Measurements from ENCODE around the gene CCBE1.

The CCBE1 gene

GRCh38 chr18:59484131-59484530 is 213.1 kb downstream of the CCBE1 start:
- H3K36me3 Mint-ChIP-seq (ENCODE audit: low read depth): no peaks in the 10 kb centered on the region
- H3K4me1 Mint-ChIP-seq (ENCODE audit: low read depth): no peaks in the 10 kb centered on the region
- no peak overlapping the region for H3K4me3 Mint-ChIP-seq
- no peaks in the 10 kb centered on the region for H3K27me3 Mint-ChIP-seq
- no peak overlapping the region for H3K27ac Mint-ChIP-seq
- intact Hi-C loops (cut with micrococcal nuclease): no loop called here
- H3K9me3 Mint-ChIP-seq: no peaks in the 10 kb centered on the region

- intact Hi-C loops (cut with micrococcal nuclease): no loop called here
- Mint-ChIP-seq H3K4me3 (no peak overlapping the region), H3K27me3 (no peaks in the 10 kb centered on the region), H3K4me1 (ENCODE audit: low read depth) (no peaks in the 10 kb centered on the region), H3K36me3 (ENCODE audit: low read depth) (no peaks in the 10 kb centered on the region), H3K27ac (no peak overlapping the region), H3K9me3 (no peaks in the 10 kb centered on the region)
These were observed 215.8 kb downstream of the CCBE1 start for GRCh38 chr18:59481436-59481835.

- Mint-ChIP-seq H3K4me1 (ENCODE audit: low read depth) (no peaks in the 10 kb centered on the region), H3K27me3 (no peaks in the 10 kb centered on the region), H3K4me3 (no peak overlapping the region), H3K36me3 (ENCODE audit: low read depth) (no peaks in the 10 kb centered on the region), H3K9me3 (no peaks in the 10 kb centered on the region), H3K27ac (no peak overlapping the region)
- intact Hi-C loops (cut with micrococcal nuclease): no loop called here
These were observed 217.4 kb downstream of the CCBE1 start for GRCh38 chr18:59479776-59480175.

- no peak overlapping the region for H3K27ac Mint-ChIP-seq
- no peaks in the 10 kb centered on the region for H3K27me3 Mint-ChIP-seq
- no peaks in the 10 kb centered on the region for H3K9me3 Mint-ChIP-seq
- H3K4me3 Mint-ChIP-seq: no peak overlapping the region
- H3K36me3 Mint-ChIP-seq (ENCODE audit: low read depth): no peaks in the 10 kb centered on the region
- intact Hi-C loops (cut with micrococcal nuclease): no loop called here
- H3K4me1 Mint-ChIP-seq (ENCODE audit: low read depth): no peaks in the 10 kb centered on the region
These were observed 218.6 kb downstream of the CCBE1 start for GRCh38 chr18:59478591-59478990.

GRCh38 chr18:59477849-59478248 is 219.4 kb downstream of the CCBE1 start:
- intact Hi-C loops (cut with micrococcal nuclease): no loop called here
- no peaks in the 10 kb centered on the region for H3K36me3 Mint-ChIP-seq (ENCODE audit: low read depth)
- no peak overlapping the region for H3K27ac Mint-ChIP-seq
- no peak overlapping the region for H3K4me3 Mint-ChIP-seq
- H3K27me3 Mint-ChIP-seq: no peaks in the 10 kb centered on the region
- H3K9me3 Mint-ChIP-seq: no peaks in the 10 kb centered on the region
- no peaks in the 10 kb centered on the region for H3K4me1 Mint-ChIP-seq (ENCODE audit: low read depth)

- Mint-ChIP-seq H3K4me3 (no peak overlapping the region), H3K27ac (no peak overlapping the region), H3K27me3 (peaks cover 2% of the 10 kb centered on the region), H3K9me3 (no peaks in the 10 kb centered on the region), H3K4me1 (ENCODE audit: low read depth) (no peaks in the 10 kb centered on the region), H3K36me3 (ENCODE audit: low read depth) (no peaks in the 10 kb centered on the region)
- intact Hi-C loops (cut with micrococcal nuclease): no loop called here
These were observed 226.6 kb downstream of the CCBE1 start for GRCh38 chr18:59470561-59471121.

- Mint-ChIP-seq H3K36me3 (ENCODE audit: low read depth) (no peaks in the 10 kb centered on the region), H3K4me3 (no peak overlapping the region), H3K27me3 (peaks cover 2% of the 10 kb centered on the region), H3K27ac (no peak overlapping the region), H3K9me3 (no peaks in the 10 kb centered on the region), H3K4me1 (ENCODE audit: low read depth) (no peaks in the 10 kb centered on the region)
- intact Hi-C loops (cut with micrococcal nuclease): no loop called here
These were observed 227.6 kb downstream of the CCBE1 start for GRCh38 chr18:59469463-59470180.

- peaks cover 2% of the 10 kb centered on the region for H3K27me3 Mint-ChIP-seq
- H3K9me3 Mint-ChIP-seq: no peaks in the 10 kb centered on the region
- intact Hi-C loops (cut with micrococcal nuclease): no loop called here
- no peak overlapping the region for H3K27ac Mint-ChIP-seq
- no peak overlapping the region for H3K4me3 Mint-ChIP-seq
- H3K4me1 Mint-ChIP-seq (ENCODE audit: low read depth): no peaks in the 10 kb centered on the region
- no peaks in the 10 kb centered on the region for H3K36me3 Mint-ChIP-seq (ENCODE audit: low read depth)
These were observed 228.4 kb downstream of the CCBE1 start for GRCh38 chr18:59468821-59469220.

- no peaks in the 10 kb centered on the region for H3K9me3 Mint-ChIP-seq
- no peaks in the 10 kb centered on the region for H3K36me3 Mint-ChIP-seq (ENCODE audit: low read depth)
- peaks cover 2% of the 10 kb centered on the region for H3K27me3 Mint-ChIP-seq
- H3K4me3 Mint-ChIP-seq: no peak overlapping the region
- intact Hi-C loops (cut with micrococcal nuclease): no loop called here
- H3K4me1 Mint-ChIP-seq (ENCODE audit: low read depth): no peaks in the 10 kb centered on the region
- H3K27ac Mint-ChIP-seq: no peak overlapping the region
These were observed 229.7 kb downstream of the CCBE1 start for GRCh38 chr18:59467497-59467896.

- Mint-ChIP-seq H3K36me3 (ENCODE audit: low read depth) (no peaks in the 10 kb centered on the region), H3K9me3 (no peaks in the 10 kb centered on the region), H3K27ac (no peak overlapping the region), H3K27me3 (no peaks in the 10 kb centered on the region), H3K4me3 (no peak overlapping the region), H3K4me1 (ENCODE audit: low read depth) (no peaks in the 10 kb centered on the region)
- intact Hi-C loops (cut with micrococcal nuclease): no loop called here
These were observed 230.2 kb downstream of the CCBE1 start for GRCh38 chr18:59466980-59467379.

- intact Hi-C loops (cut with micrococcal nuclease): no loop called here
- Mint-ChIP-seq H3K27me3 (no peaks in the 10 kb centered on the region), H3K27ac (no peak overlapping the region), H3K36me3 (ENCODE audit: low read depth) (no peaks in the 10 kb centered on the region), H3K4me3 (no peak overlapping the region), H3K9me3 (no peaks in the 10 kb centered on the region), H3K4me1 (ENCODE audit: low read depth) (no peaks in the 10 kb centered on the region)
These were observed 232.7 kb downstream of the CCBE1 start for GRCh38 chr18:59464486-59464885.

- intact Hi-C loops (cut with micrococcal nuclease): no loop called here
- Mint-ChIP-seq H3K9me3 (no peaks in the 10 kb centered on the region), H3K27ac (no peak overlapping the region), H3K27me3 (peaks cover 2% of the 10 kb centered on the region), H3K4me1 (ENCODE audit: low read depth) (no peaks in the 10 kb centered on the region), H3K4me3 (no peak overlapping the region), H3K36me3 (ENCODE audit: low read depth) (no peaks in the 10 kb centered on the region)
These were observed 236.1 kb downstream of the CCBE1 start for GRCh38 chr18:59461171-59461570.

- Mint-ChIP-seq H3K36me3 (ENCODE audit: low read depth) (no peaks in the 10 kb centered on the region), H3K27ac (no peak overlapping the region), H3K4me1 (ENCODE audit: low read depth) (no peaks in the 10 kb centered on the region), H3K9me3 (no peaks in the 10 kb centered on the region), H3K4me3 (no peak overlapping the region), H3K27me3 (peaks cover 4% of the 10 kb centered on the region)
- intact Hi-C loops (cut with micrococcal nuclease): no loop called here
These were observed 237.2 kb downstream of the CCBE1 start for GRCh38 chr18:59460072-59460420.

GRCh38 chr18:59459369-59460071 is 237.7 kb downstream of the CCBE1 start:
- Mint-ChIP-seq H3K36me3 (ENCODE audit: low read depth) (no peaks in the 10 kb centered on the region), H3K4me3 (no peak overlapping the region), H3K27me3 (peaks cover 4% of the 10 kb centered on the region), H3K27ac (no peak overlapping the region), H3K4me1 (ENCODE audit: low read depth) (no peaks in the 10 kb centered on the region), H3K9me3 (no peaks in the 10 kb centered on the region)
- intact Hi-C loops (cut with micrococcal nuclease): no loop called here

All from dendritic cell treated with granulocyte-macrophage colony-stimulating factor and Interleukin-4, amounts not matched to agents 40 ng/mL and 50 ng/mL, for 4 days (primary cell).